Panc1 (cell line): ENCODE results near the gene PCBD1.

Experiments
- POLR2AphosphoS5 ChIP-seq: IDR thresholded peaks from 2 replicates; pipeline ENCODE4 v1.6.1; 2012; ENCODE audit warnings: mild to moderate bottlenecking, low read depth, low read length, moderate library complexity
- REST ChIP-seq, 2 experiments: IDR thresholded peaks; 2 replicates each; pipeline ENCODE4 v1.6.1; 2011 to 2012; ENCODE audit warnings: low read depth in 2 of 2, control low read depth in 1 of 2, low read length in 1 of 2, mild to moderate bottlenecking in 1 of 2, moderate library complexity in 1 of 2; ENCODE audit not compliant: insufficient read depth in 1 of 2
- SIN3A ChIP-seq: IDR thresholded peaks from 2 replicates; pipeline ENCODE4 v1.6.1; 2012; ENCODE audit warnings: low read depth, mild to moderate bottlenecking, low read length, moderate library complexity, borderline replicate concordance; ENCODE audit not compliant: insufficient read depth
- TF ChIP-seq, protein P1 (sequence below): fragments of 450-650 bp; IDR thresholded peaks from 2 replicates; pipeline ENCODE4 v1.5.1; 2017; ENCODE audit warnings: mild to moderate bottlenecking

- TF ChIP-seq, protein P1, sequence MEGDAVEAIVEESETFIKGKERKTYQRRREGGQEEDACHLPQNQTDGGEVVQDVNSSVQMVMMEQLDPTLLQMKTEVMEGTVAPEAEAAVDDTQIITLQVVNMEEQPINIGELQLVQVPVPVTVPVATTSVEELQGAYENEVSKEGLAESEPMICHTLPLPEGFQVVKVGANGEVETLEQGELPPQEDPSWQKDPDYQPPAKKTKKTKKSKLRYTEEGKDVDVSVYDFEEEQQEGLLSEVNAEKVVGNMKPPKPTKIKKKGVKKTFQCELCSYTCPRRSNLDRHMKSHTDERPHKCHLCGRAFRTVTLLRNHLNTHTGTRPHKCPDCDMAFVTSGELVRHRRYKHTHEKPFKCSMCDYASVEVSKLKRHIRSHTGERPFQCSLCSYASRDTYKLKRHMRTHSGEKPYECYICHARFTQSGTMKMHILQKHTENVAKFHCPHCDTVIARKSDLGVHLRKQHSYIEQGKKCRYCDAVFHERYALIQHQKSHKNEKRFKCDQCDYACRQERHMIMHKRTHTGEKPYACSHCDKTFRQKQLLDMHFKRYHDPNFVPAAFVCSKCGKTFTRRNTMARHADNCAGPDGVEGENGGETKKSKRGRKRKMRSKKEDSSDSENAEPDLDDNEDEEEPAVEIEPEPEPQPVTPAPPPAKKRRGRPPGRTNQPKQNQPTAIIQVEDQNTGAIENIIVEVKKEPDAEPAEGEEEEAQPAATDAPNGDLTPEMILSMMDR: no peak
- no peak for TF ChIP-seq REST (IDR thresholded peaks at IDR 0.05; ENCODE audit: insufficient read depth in 1 of 2, low read depth in 2 of 2, low read length in 1 of 2)
- no peak for TF ChIP-seq POLR2AphosphoS5
- no peak for TF ChIP-seq SIN3A
Measured at GRCh38 chr10:70927189-70927943, 39.0 kb upstream of the PCBD1 start.
